GM18873 (cell line): ENCODE data around the gene ERFL.
"Not testable (repeated sequence)": the region's sequence is repeated elsewhere in the genome, so short reads cannot be mapped to it uniquely, and the experiment has no call there.

Source experiments
- ATAC-seq: cut with Tn5 transposase; IDR thresholded peaks from one replicate; pipeline ENCODE4 v1.9.1; 2021; ENCODE audit warnings: mild to moderate bottlenecking, moderate library complexity, moderate number of reproducible peaks; ENCODE audit not compliant: unreplicated experiment, low FRiP score

The ERFL gene

DNA sequence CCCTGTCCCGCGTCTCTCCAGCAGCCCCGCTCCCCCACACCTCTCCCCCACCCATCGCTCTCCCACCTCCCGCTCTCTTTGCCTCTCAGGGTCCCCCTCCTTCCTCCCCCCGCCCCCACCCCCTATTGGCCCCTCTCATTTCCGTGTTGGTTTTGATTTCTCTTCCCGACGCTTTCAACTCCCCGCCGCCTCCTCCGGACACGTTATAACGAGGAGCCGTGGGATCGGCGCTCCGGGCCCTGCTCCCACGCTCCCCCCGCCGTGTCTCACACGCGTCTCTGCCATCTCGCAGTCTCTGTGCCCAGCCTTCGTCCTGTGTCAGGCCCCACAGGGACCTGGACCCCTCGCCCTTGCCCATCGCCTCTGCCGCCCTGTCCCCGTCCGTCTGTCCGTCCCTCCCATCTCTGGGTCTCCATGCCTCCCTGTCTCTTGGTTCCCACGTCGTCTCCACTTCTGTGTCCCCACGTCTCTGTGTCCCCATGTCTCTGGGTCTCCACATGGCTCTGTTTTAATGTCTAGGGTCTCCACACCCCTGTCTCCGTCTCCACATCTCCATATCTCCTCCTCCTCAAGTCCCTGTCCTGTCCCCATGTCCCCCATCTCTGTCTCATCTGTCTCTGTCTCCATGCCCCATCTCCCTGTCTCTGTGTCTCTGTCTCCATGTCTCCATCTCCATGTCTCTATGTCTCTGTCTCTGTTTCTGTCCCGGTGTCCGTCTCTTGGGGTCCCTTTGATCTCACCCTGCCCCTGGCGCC, 13.1 kb downstream of the ERFL start:
- no peak for ATAC-seq

DNA sequence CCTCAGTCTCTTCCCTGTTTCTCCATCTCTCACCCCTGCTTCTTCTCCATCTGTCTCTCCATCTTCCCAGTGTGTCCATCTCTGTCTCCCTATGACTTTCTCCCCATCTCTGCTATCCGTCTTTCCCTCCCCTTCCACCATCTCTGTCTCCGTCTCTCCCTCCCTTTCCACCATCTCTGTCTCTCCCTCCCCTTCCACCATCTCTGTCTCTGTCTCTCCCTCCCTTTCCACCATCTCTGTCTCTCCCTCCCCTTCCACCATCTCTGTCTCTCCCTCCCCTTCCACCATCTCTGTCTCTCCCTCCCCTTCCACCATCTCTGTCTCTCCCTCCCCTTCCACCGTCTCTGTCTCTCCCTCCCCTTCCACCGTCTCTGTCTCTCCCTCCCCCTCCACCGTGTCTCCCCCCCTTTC, 13.8 kb downstream of the ERFL start:
- ATAC-seq, result not testable (repeated sequence)

DNA sequence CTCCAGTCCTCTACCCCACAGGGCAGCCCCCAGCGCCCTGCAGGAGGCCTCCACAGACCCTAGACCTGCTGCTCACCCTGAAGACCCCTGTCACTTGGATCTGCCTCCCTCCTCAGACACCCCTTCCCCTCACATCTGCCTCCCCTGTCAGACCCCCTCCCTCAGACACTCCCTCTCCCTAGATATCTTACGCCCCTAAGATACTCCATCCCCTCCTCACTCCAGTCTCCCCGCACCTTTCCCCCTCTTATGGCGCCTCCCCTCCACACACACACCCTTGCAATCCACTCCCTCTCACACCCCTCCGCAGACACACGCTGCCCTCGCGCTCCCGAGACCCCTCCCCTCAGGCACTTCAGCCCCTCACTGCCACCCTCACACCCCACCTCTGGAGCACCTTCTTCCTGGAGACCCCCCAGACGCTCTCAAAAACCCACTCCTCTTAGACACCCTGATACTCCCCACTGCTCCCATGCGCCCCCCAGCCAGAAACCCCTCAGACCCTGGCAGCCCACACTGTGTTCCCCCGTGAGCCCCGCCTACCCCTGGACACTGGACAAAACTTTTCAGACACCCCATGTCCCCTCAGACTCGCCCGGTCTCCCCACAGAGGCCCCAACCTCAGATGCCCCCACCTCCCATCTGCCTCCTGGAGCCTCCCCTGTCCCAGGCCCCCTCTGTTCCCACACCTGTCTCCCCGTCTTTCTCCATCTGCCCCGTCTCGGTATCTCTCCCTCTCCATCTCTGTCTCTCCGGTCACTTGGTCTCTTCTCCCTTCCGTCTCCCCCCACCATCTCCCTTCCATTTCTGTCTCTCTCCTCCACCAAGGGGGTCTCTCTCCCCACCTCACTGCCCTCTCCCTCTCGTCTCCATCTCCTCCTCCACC, 14.5 kb downstream of the ERFL start:
- no peak for ATAC-seq

DNA sequence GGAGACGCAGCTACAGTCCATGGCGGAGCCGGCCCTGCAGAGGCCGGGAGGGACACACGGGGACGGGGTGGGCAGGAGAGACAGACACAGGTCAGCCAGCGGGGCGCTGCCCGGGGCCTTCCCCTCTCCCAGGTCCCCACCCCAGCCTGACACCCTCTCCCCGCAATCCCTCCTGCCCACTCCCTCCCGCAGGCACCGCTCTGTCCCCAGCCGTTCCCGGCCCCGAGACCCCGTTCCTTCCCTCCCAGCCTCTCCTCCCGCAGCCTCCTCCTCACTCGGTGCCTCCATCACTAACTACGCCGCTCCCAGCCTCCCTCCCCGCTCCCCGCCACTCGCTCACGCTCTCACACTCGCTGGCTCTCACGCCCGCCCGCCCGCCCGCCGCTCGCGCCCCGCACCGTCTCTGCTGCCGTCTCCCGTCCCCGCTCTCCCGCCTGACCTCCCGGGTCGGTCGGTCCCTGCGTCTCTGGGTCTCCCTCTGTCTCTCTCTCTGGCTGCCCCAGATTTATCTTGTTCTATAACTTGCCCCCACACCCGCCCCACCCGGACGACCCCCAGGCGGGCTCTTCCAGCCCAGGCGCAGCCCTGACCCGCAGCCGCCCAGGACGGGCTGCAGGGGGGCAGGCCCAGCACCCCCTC, 15.2 kb downstream of the ERFL start:
- no peak for ATAC-seq

- ATAC-seq, result no peak
Observed at GRCh38 chr19:41911889-41912731, 16.1 kb downstream of the ERFL start.

DNA sequence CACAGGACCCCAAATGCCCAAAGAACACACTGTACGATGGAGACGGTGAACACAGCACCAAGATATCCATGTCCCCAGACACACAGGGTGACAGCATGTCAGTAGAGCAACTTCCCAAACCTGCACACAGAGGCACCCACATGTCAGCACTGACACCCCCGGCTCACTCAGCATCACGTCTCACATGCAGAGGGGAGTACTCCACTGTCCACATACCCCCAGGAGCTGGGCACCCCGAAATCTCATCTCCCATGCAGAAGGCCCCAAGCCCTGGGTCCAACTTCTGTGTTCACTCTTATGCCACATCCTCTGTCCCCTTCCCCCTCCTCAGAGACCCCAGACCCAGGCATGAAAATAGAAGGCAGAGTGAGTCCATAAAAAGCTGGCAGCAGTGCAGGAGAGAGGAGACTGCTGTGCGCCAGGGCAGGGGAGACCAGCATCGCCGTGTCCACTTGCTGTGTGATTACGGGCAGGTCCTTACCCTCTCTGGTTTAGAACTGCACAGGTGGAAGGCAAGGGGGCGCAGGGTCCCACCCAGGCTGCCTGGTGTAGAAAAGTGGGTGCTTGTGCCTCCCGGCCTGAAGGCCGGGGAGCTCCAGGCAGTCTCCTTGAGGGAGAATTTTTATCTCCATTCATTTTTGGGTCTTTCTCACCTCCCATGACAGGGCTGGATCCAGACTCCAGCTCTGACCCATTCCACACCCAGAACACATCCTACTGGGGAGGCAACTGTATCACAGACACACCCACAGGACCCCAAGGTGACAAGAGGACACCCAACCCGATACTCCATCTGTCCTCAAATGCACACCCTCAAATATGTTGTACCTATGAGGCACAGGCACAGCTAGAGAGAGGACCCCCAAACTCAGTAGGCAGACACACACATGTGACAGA, 17.0 kb downstream of the ERFL start:
- no peak for ATAC-seq

GRCh38 chr19:41910240-41910991, 17.8 kb downstream of the ERFL start:
- ATAC-seq, result no peak

- no peak for ATAC-seq
Observed at GRCh38 chr19:41909706-41910105, 18.5 kb downstream of the ERFL start.

- no peak for ATAC-seq
Observed at GRCh38 chr19:41908724-41909464, 19.4 kb downstream of the ERFL start.

GRCh38 chr19:41907994-41908615, 20.1 kb downstream of the ERFL start:
- no peak for ATAC-seq

DNA sequence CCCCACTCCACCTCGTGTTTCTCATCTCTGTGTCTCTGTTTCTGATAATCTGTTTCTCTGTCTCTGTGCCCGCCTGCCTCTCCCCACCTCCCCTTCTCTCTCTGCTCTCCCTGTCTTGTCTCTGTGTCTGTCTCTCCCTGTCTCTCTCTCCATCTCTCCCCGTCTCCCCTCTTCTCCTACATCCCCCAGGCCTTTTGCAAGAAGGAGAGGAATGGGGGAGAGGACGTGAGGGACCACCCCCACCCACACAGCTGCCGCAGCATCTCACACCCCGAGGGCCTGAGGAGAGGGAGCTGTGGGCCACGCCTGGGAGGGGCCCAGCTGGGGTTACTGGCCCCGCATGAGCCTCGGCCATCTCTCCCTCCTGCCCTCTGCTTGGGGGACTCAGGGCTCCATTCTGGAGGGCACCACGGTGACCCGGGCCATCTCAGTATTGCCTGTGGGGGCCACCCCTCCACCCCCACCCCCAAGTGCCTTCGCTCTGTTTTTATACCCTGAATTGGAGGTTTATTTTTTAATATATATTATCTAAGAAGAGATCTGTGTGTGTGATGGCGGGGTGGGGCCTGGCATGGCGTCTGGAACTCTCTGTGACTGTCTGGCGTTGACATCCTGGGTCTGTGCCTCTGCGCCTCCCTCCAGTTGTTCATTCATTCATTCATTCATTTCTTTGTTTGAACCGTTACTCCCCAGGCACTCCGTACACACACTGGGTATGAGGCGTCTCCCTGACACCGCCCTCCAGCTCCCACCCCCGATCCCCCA, 21.2 kb downstream of the ERFL start:
- ATAC-seq, result no peak

DNA sequence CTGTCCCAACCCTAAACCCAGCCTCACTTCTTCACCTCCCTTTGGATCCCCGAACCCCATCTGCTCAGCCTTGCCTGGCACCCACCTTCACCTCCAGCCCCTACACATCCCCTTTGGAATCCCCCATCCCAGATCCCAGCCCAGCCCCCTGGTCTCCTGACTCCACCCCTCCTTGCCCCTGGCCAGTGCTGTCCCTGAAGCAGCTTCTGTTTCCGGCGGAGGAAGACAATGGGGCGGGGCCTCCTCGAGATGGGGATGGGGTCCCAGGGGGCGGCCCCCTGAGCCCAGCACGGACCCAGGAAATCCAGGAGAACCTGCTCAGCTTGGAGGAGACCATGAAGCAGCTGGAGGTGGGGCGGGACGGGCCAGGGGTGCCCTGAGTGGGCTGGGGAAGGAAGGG, 22.0 kb downstream of the ERFL start:
- no peak for ATAC-seq

- no peak for ATAC-seq
Observed at GRCh38 chr19:41905273-41906002, 22.8 kb downstream of the ERFL start.

DNA sequence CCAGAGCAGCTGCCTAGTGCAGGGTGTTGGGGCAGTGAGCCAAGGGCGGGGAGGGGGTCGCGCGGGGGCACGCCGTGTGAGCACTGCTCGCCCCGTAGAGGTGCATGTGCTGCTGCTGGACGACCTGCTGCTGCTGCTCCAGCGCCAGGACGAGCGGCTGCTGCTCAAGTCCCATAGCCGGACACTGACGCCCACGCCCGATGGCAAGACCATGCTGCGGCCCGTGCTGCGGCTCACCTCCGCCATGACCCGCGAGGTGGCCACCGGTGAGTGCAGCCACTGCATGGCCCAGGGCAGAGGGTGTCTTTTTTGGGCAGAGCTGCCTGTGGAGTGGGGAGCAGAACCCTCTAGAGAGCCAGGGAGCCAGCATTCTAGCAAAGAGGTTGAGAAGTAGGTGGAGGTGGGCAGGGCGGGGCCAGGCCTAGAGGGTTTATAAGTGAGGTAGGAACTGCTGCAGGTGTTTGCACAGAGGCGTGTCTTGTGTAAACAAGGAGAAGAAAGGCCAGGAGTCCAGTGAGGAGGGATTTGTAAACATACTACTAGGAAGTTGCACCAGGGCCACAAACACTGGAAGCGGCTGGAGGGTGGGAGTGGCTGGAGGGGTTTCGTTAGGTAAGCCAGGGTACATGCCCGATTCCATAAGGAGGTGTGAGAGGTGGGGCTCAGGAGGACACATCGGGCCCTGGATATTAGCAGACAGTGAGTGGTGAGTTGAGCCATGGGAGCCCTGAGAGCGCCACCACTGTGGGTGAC, 24.0 kb downstream of the ERFL start:
- ATAC-seq, result no peak

GRCh38 chr19:41903193-41903953, 24.9 kb downstream of the ERFL start:
- no peak for ATAC-seq
